ENCODE results near the gene RSAD2. TPM values are rescaled to one million over a fixed set of nuclear protein-coding genes. Genes with fewer than 3 reads are reported as not detected.

Gene RSAD2
- polyA plus RNA-seq, 2 donors = 0.49 to 0.98 TPM

GRCh38 chr2:6913415-6914157 is 36.0 kb downstream of the RSAD2 start:
- Histone ChIP-seq H3K4me3 (ENCODE audit: low read depth in 1 of 2, low read length in 2 of 2) (no peak overlapping the region), H3K4me1 (ENCODE audit: control insufficient read depth in 2 of 2, insufficient read depth in 2 of 2, low read length in 1 of 2) (peaks cover 0 to 6% of the 10 kb centered on the region in 2 donors), H3K36me3 (ENCODE audit: control insufficient read depth in 2 of 2, insufficient read depth in 2 of 2, low read length in 1 of 2) (no peaks in the 10 kb centered on the region), H3K27ac (ENCODE audit: low read depth in 2 of 2, low read length in 1 of 2) (no peak overlapping the region), H3K27me3 (ENCODE audit: control insufficient read depth in 1 of 2, insufficient read depth in 2 of 2, low read length in 2 of 2) (no peaks in the 10 kb centered on the region), H3K9me3 (ENCODE audit: control insufficient read depth in 2 of 2, insufficient read depth in 1 of 2, low read depth in 1 of 2, low read length in 1 of 2) (no peaks in the 10 kb centered on the region)
- 84 to 85% methylated on average over 9 of the region's 9 CpGs for WGBS, 2 donors

- WGBS, 2 donors = 46 to 63% methylated on average over 3 of the region's 3 CpGs
- no peaks in the 10 kb centered on the region for H3K27me3 ChIP-seq (ENCODE audit: control insufficient read depth in 1 of 2, insufficient read depth in 2 of 2, low read length in 2 of 2)
- no peaks in the 10 kb centered on the region for H3K9me3 ChIP-seq (ENCODE audit: control insufficient read depth in 2 of 2, insufficient read depth in 1 of 2, low read depth in 1 of 2, low read length in 1 of 2)
- no peak overlapping the region for H3K4me3 ChIP-seq (ENCODE audit: low read depth in 1 of 2, low read length in 2 of 2)
- H3K4me1 ChIP-seq (ENCODE audit: control insufficient read depth in 2 of 2, insufficient read depth in 2 of 2, low read length in 1 of 2) = peaks cover 4 to 6% of the 10 kb centered on the region in 2 donors
- no peaks in the 10 kb centered on the region for H3K36me3 ChIP-seq (ENCODE audit: control insufficient read depth in 2 of 2, insufficient read depth in 2 of 2, low read length in 1 of 2)
- no peak overlapping the region for H3K27ac ChIP-seq (ENCODE audit: low read depth in 2 of 2, low read length in 1 of 2)
Observed at GRCh38 chr2:6914828-6915227, 37.3 kb downstream of the RSAD2 start.

GRCh38 chr2:6915399-6915798 is 37.8 kb downstream of the RSAD2 start:
- Histone ChIP-seq H3K9me3 (ENCODE audit: control insufficient read depth in 2 of 2, insufficient read depth in 1 of 2, low read depth in 1 of 2, low read length in 1 of 2) (no peaks in the 10 kb centered on the region), H3K27ac (ENCODE audit: low read depth in 2 of 2, low read length in 1 of 2) (no peak overlapping the region), H3K4me3 (ENCODE audit: low read depth in 1 of 2, low read length in 2 of 2) (no peak overlapping the region), H3K4me1 (ENCODE audit: control insufficient read depth in 2 of 2, insufficient read depth in 2 of 2, low read length in 1 of 2) (peaks cover 4 to 6% of the 10 kb centered on the region in 2 donors), H3K27me3 (ENCODE audit: control insufficient read depth in 1 of 2, insufficient read depth in 2 of 2, low read length in 2 of 2) (no peaks in the 10 kb centered on the region), H3K36me3 (ENCODE audit: control insufficient read depth in 2 of 2, insufficient read depth in 2 of 2, low read length in 1 of 2) (no peaks in the 10 kb centered on the region)
- WGBS, 2 donors = 88 to 92% methylated on average over 2 of the region's 2 CpGs

- no peak overlapping the region for H3K27ac ChIP-seq (ENCODE audit: low read depth in 2 of 2, low read length in 1 of 2)
- no peak overlapping the region for H3K4me3 ChIP-seq (ENCODE audit: low read depth in 1 of 2, low read length in 2 of 2)
- H3K4me1 ChIP-seq (ENCODE audit: control insufficient read depth in 2 of 2, insufficient read depth in 2 of 2, low read length in 1 of 2) = peaks cover 4 to 7% of the 10 kb centered on the region in 2 donors
- no peaks in the 10 kb centered on the region for H3K27me3 ChIP-seq (ENCODE audit: control insufficient read depth in 1 of 2, insufficient read depth in 2 of 2, low read length in 2 of 2)
- WGBS, 2 donors = 87 to 89% methylated on average over 3 of the region's 3 CpGs
- no peaks in the 10 kb centered on the region for H3K9me3 ChIP-seq (ENCODE audit: control insufficient read depth in 2 of 2, insufficient read depth in 1 of 2, low read depth in 1 of 2, low read length in 1 of 2)
- no peaks in the 10 kb centered on the region for H3K36me3 ChIP-seq (ENCODE audit: control insufficient read depth in 2 of 2, insufficient read depth in 2 of 2, low read length in 1 of 2)
Observed at GRCh38 chr2:6916224-6916623, 38.6 kb downstream of the RSAD2 start.

DNA sequence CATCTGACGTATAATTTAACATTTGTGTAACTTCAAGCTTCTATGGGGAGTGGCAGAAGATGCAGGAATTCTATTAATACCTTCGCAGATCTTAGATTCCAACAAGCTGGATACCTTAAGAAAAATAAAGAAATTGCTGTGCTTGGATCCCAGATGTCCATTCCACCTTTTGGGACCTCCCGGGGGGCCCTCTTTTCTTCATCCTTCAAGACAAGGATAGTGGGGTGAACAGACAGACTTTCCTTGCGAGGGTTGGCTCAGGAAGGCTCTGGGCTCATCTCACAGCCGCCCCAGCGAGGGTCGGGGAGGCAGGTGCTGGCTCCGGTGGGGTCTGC is 39.1 kb downstream of the RSAD2 start:
- peak overlapping the region in 1 of 2 donors; percentile 31 for H3K4me3 ChIP-seq (ENCODE audit: low read depth in 1 of 2, low read length in 2 of 2)
- 54% methylated on average over 8 of the region's 8 CpGs for WGBS, 2 donors
- no peaks in the 10 kb centered on the region for H3K36me3 ChIP-seq (ENCODE audit: control insufficient read depth in 2 of 2, insufficient read depth in 2 of 2, low read length in 1 of 2)
- no peak overlapping the region for H3K27ac ChIP-seq (ENCODE audit: low read depth in 2 of 2, low read length in 1 of 2)
- no peaks in the 10 kb centered on the region for H3K9me3 ChIP-seq (ENCODE audit: control insufficient read depth in 2 of 2, insufficient read depth in 1 of 2, low read depth in 1 of 2, low read length in 1 of 2)
- no peaks in the 10 kb centered on the region for H3K27me3 ChIP-seq (ENCODE audit: control insufficient read depth in 1 of 2, insufficient read depth in 2 of 2, low read length in 2 of 2)
- peaks cover 4 to 10% of the 10 kb centered on the region in 2 donors for H3K4me1 ChIP-seq (ENCODE audit: control insufficient read depth in 2 of 2, insufficient read depth in 2 of 2, low read length in 1 of 2)

DNA sequence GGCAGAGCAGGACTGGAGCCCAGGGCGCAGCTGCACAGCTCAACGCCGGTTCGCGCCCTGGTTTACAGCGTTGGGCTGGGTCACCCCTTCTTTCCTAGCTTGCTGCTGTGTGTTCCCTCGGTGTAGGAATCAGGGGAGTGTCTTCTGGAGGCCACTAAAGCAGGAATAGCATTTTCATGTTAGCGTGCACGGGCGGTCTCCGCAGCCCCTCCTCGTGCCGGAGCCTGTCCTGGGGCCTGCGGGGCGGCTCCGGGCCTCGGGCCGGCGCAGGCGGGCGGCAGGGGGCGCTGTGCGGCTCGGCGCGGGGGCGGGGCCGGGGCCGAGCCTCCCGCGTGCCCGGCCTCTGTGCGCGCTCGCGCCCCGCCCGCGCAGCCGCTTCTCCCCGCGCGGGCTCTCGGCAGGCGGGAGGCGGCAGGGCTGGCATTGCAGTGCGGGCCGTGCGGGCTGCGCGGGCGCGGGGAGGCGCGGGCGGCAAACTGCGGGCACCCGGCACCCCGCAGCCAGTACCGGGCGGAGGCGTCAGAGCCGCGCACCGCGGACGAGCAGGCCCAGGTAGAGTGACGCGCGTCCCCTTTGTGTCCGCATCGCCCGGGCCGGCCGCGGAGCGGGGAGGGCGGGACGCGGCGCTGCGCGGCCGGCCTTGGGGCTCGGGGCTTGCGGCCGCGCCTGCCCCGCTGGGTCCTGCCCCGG is 39.6 kb downstream of the RSAD2 start, which contains the start of gene RNF144A:
TSS of gene RNF144A (plus strand) at position 342 of the 690 bp plus-strand sequence. CDS start 79,515 bp downstream, outside the sequence.
- H3K9me3 ChIP-seq (ENCODE audit: control insufficient read depth in 2 of 2, insufficient read depth in 1 of 2, low read depth in 1 of 2, low read length in 1 of 2) = no peaks in the 10 kb centered on the region
- H3K4me1 ChIP-seq (ENCODE audit: control insufficient read depth in 2 of 2, insufficient read depth in 2 of 2, low read length in 1 of 2) = peaks cover 4 to 13% of the 10 kb centered on the region in 2 donors
- no peaks in the 10 kb centered on the region for H3K36me3 ChIP-seq (ENCODE audit: control insufficient read depth in 2 of 2, insufficient read depth in 2 of 2, low read length in 1 of 2)
- H3K4me3 ChIP-seq (ENCODE audit: low read depth in 1 of 2, low read length in 2 of 2) = peak within 1 kb of the TSS; percentile 80 to 81
- no peaks in the 10 kb centered on the region for H3K27me3 ChIP-seq (ENCODE audit: control insufficient read depth in 1 of 2, insufficient read depth in 2 of 2, low read length in 2 of 2)
- WGBS, 2 donors = 4 to 9% methylated on average over 44 to 90 of the region's 90 CpGs
- peak within 1 kb of the TSS; percentile 30 to 69 for H3K27ac ChIP-seq (ENCODE audit: low read depth in 2 of 2, low read length in 1 of 2)

GRCh38 chr2:6917761-6918421 is 40.3 kb downstream of the RSAD2 start:
- peaks cover 4 to 13% of the 10 kb centered on the region in 2 donors for H3K4me1 ChIP-seq (ENCODE audit: control insufficient read depth in 2 of 2, insufficient read depth in 2 of 2, low read length in 1 of 2)
- no peaks in the 10 kb centered on the region for H3K27me3 ChIP-seq (ENCODE audit: control insufficient read depth in 1 of 2, insufficient read depth in 2 of 2, low read length in 2 of 2)
- peak overlapping the region in 1 of 2 donors; percentile 37 for H3K27ac ChIP-seq (ENCODE audit: low read depth in 2 of 2, low read length in 1 of 2)
- no peaks in the 10 kb centered on the region for H3K36me3 ChIP-seq (ENCODE audit: control insufficient read depth in 2 of 2, insufficient read depth in 2 of 2, low read length in 1 of 2)
- no peaks in the 10 kb centered on the region for H3K9me3 ChIP-seq (ENCODE audit: control insufficient read depth in 2 of 2, insufficient read depth in 1 of 2, low read depth in 1 of 2, low read length in 1 of 2)
- peak overlapping the region; percentile 80 to 81 for H3K4me3 ChIP-seq (ENCODE audit: low read depth in 1 of 2, low read length in 2 of 2)
- WGBS, 2 donors = 1 to 2% methylated on average over 53 to 68 of the region's 68 CpGs

GRCh38 chr2:6919901-6920742 is 42.5 kb downstream of the RSAD2 start:
- Histone ChIP-seq H3K27me3 (ENCODE audit: control insufficient read depth in 1 of 2, insufficient read depth in 2 of 2, low read length in 2 of 2) (no peaks in the 10 kb centered on the region), H3K9me3 (ENCODE audit: control insufficient read depth in 2 of 2, insufficient read depth in 1 of 2, low read depth in 1 of 2, low read length in 1 of 2) (peaks cover 0 to 3% of the 10 kb centered on the region in 2 donors), H3K4me1 (ENCODE audit: control insufficient read depth in 2 of 2, insufficient read depth in 2 of 2, low read length in 1 of 2) (peaks cover 4 to 13% of the 10 kb centered on the region in 2 donors), H3K27ac (ENCODE audit: low read depth in 2 of 2, low read length in 1 of 2) (no peak overlapping the region), H3K4me3 (ENCODE audit: low read depth in 1 of 2, low read length in 2 of 2) (no peak overlapping the region), H3K36me3 (ENCODE audit: control insufficient read depth in 2 of 2, insufficient read depth in 2 of 2, low read length in 1 of 2) (no peaks in the 10 kb centered on the region)
- 77 to 78% methylated on average over 12 of the region's 12 CpGs for WGBS, 2 donors

GRCh38 chr2:6920743-6921064 is 43.1 kb downstream of the RSAD2 start:
- no peak overlapping the region for H3K27ac ChIP-seq (ENCODE audit: low read depth in 2 of 2, low read length in 1 of 2)
- WGBS, 2 donors = 78 to 81% methylated on average over 4 of the region's 4 CpGs
- H3K9me3 ChIP-seq (ENCODE audit: control insufficient read depth in 2 of 2, insufficient read depth in 1 of 2, low read depth in 1 of 2, low read length in 1 of 2) = peaks cover 0 to 3% of the 10 kb centered on the region in 2 donors
- H3K4me3 ChIP-seq (ENCODE audit: low read depth in 1 of 2, low read length in 2 of 2) = no peak overlapping the region
- H3K4me1 ChIP-seq (ENCODE audit: control insufficient read depth in 2 of 2, insufficient read depth in 2 of 2, low read length in 1 of 2) = peaks cover 4 to 13% of the 10 kb centered on the region in 2 donors
- no peaks in the 10 kb centered on the region for H3K36me3 ChIP-seq (ENCODE audit: control insufficient read depth in 2 of 2, insufficient read depth in 2 of 2, low read length in 1 of 2)
- no peaks in the 10 kb centered on the region for H3K27me3 ChIP-seq (ENCODE audit: control insufficient read depth in 1 of 2, insufficient read depth in 2 of 2, low read length in 2 of 2)
